HepG2 (cell line): ENCODE results near the gene RBP5. TPM values are rescaled to one million over a fixed set of nuclear protein-coding genes. Genes with fewer than 3 reads are reported as not detected.
A peak's percentile ranks its signal among the peaks of the same experiment; 100 is the strongest.

ENCODE experiments used
- ARHGAP35 ChIP-seq: sonication (generic); formaldehyde crosslinking; IDR thresholded peaks from 2 replicates; pipeline ENCODE4 v1.9.0; 2022; ENCODE audit warnings: mild to moderate bottlenecking, inconsistent platforms, moderate library complexity, missing genetic modification reagents, borderline replicate concordance
- ATF1 ChIP-seq: IDR thresholded peaks from 2 replicates; pipeline ENCODE4 v1.6.1; 2016; ENCODE audit warnings: mild to moderate bottlenecking, control low read depth
- BHLHE40 ChIP-seq: IDR thresholded peaks from 2 replicates; pipeline ENCODE4 v1.6.1; 2011; ENCODE audit warnings: low read length, improper control_type of control experiment
- ELF1 ChIP-seq: sonication (generic); formaldehyde crosslinking; IDR thresholded peaks from 2 replicates; pipeline ENCODE4 v1.4.0; 2020; ENCODE audit warnings: missing genetic modification reagents
- HNF4G ChIP-seq, 2 experiments: sonication (generic) in 1 of 2; formaldehyde crosslinking in 1 of 2; IDR thresholded peaks; 2 replicates each; pipeline versions ENCODE4 v1.4.0 to v1.6.1; 2011 to 2020; ENCODE audit warnings: borderline replicate concordance in 2 of 2, low read depth in 2 of 2, mild to moderate bottlenecking in 2 of 2, low read length in 1 of 2, missing genetic modification reagents in 1 of 2, moderate library complexity in 1 of 2
- MAF1 ChIP-seq: sonication (generic); formaldehyde crosslinking; IDR thresholded peaks from 2 replicates; pipeline ENCODE4 v1.5.0; 2020; ENCODE audit warnings: missing genetic modification reagents, borderline replicate concordance
- SCMH1 ChIP-seq: sonication (generic); formaldehyde crosslinking; IDR thresholded peaks from 2 replicates; pipeline ENCODE4 v1.9.0; 2021; ENCODE audit warnings: missing genetic modification reagents, mild to moderate bottlenecking, borderline replicate concordance
- TAF15 ChIP-seq: fragments of 200-400 bp; formaldehyde crosslinking; IDR thresholded peaks from one replicate; pipeline ENCODE4 v1.6.1; 2018; ENCODE audit warnings: mild to moderate bottlenecking, low read depth, low read length; ENCODE audit not compliant: poor library complexity, severe bottlenecking
- TBL1XR1 ChIP-seq: fragments of 150-350 bp; IDR thresholded peaks from 2 replicates; pipeline ENCODE4 v1.6.1; 2014; ENCODE audit warnings: borderline replicate concordance, low read length; ENCODE audit not compliant: partially characterized antibody
- TBX2 ChIP-seq: sonication (generic); formaldehyde crosslinking; IDR thresholded peaks from 2 replicates; pipeline ENCODE4 v1.5.0; 2020; ENCODE audit warnings: missing genetic modification reagents, mild to moderate bottlenecking, borderline replicate concordance
- TBX3 ChIP-seq: fragments of 450-650 bp; IDR thresholded peaks from 2 replicates; pipeline ENCODE4 v1.6.1; 2017; ENCODE audit warnings: antibody characterized with exemption, mild to moderate bottlenecking, inconsistent platforms, borderline replicate concordance
- TFE3 ChIP-seq: IDR thresholded peaks from 2 replicates; pipeline ENCODE4 v1.6.1; 2016
- THRA ChIP-seq: sonication (generic); formaldehyde crosslinking; IDR thresholded peaks from 2 replicates; pipeline ENCODE4 v1.4.0; 2020; ENCODE audit warnings: missing genetic modification reagents, borderline replicate concordance
- ZHX1 ChIP-seq: sonication (generic); formaldehyde crosslinking; IDR thresholded peaks from 2 replicates; pipeline ENCODE4 v1.8.1; 2022; ENCODE audit warnings: low read depth, mild to moderate bottlenecking, missing genetic modification reagents
- ZNF383 ChIP-seq: sonication (generic); formaldehyde crosslinking; IDR thresholded peaks from 2 replicates; pipeline ENCODE4 v1.4.0; 2020; ENCODE audit warnings: missing genetic modification reagents, mild to moderate bottlenecking, borderline replicate concordance
- ZNF430 ChIP-seq: sonication (generic); formaldehyde crosslinking; IDR thresholded peaks from 2 replicates; pipeline ENCODE4 v1.9.0; 2021; ENCODE audit warnings: mild to moderate bottlenecking, missing genetic modification reagents
- ZNF598 ChIP-seq: sonication (generic); formaldehyde crosslinking; IDR thresholded peaks from 2 replicates; pipeline ENCODE4 v1.5.1; 2020; ENCODE audit warnings: mild to moderate bottlenecking, missing genetic modification reagents, borderline replicate concordance
- ZNF740 ChIP-seq: sonication (generic); formaldehyde crosslinking; IDR thresholded peaks from 2 replicates; pipeline ENCODE4 v1.4.0; 2020; ENCODE audit warnings: missing genetic modification reagents
- polyA plus RNA-seq, 8 experiments: library from polyadenylated mRNA; depleted of rRNA in 3 of 8; stranded (reverse) in 7 of 8; unstranded in 1 of 8; fragments of >200 nt; fragmentation: Illumina TruSeq in 4 of 8; extraction: Trizol in 4 of 8; gene quantifications; 2 replicates each; pipeline versions ENCODE4 v1.2.1 to v1.2.3, GENCODE V29; 2011 to 2016; ENCODE audit warnings: low read depth in 4 of 8, missing spikeins in 1 of 8, mixed read lengths in 1 of 8; ENCODE audit not compliant: insufficient read depth in 1 of 8
- total RNA-seq, 5 experiments: library from RNA; depleted of rRNA; stranded (reverse); fragments of >200 nt; fragmentation: Illumina TruSeq; extraction: Trizol; gene quantifications; 2 replicates each; pipeline ENCODE4 v1.2.3, GENCODE V29; 2016; ENCODE audit warnings: low read depth in 1 of 5
- TF ChIP-seq, protein P1 (sequence below): sonication (generic); formaldehyde crosslinking; IDR thresholded peaks from 2 replicates; pipeline ENCODE4 v1.4.0; 2020; ENCODE audit warnings: missing genetic modification reagents, borderline replicate concordance

RBP5 gene
- total and polyA plus RNA-seq, 2 of the 13 experiments (the other 11 are each of a cell fraction or from before 2014, with no cell fraction given) = 13.8 to 19.8 TPM

GRCh38 chr12:7128681-7129286 lies at the start of gene RBP5 (continued):
- TF ChIP-seq THRA (no peak), TBL1XR1 (no peak), TBX2 (CRISPR knock-in tag) (peak; percentile 38; the same call in 1 of the 2 replicates), ZNF598 (CRISPR knock-in tag) (0 out of 2 replicates have a peak, but pooled peaks have one; percentile 15), ELF1 (CRISPR knock-in tag) (0 out of 2 replicates have a peak, but pooled peaks have one; percentile 9), ZHX1 (CRISPR knock-in tag) (no peak), TFE3 (CRISPR knock-in tag) (no peak), ZNF383 (CRISPR knock-in tag) (no peak), SCMH1 (no peak), ARHGAP35 (CRISPR knock-in tag) (no peak; the same call in 1 of the 2 replicates), BHLHE40 (no peak), TBX3 (no peak), MAF1 (no peak), ZNF740 (CRISPR knock-in tag) (0 out of 2 replicates have a peak, but pooled peaks have one; percentile 20), HNF4G (IDR thresholded peaks at IDR 0.05; ENCODE audit: borderline replicate concordance, low read depth, low read length) (no peak), HNF4G (CRISPR knock-in tag; IDR thresholded peaks at IDR 0.05; ENCODE audit: borderline replicate concordance, low read depth) (0 out of 2 replicates have a peak, but pooled peaks have one; percentile 61), ATF1 (CRISPR knock-in tag) (no peak), ZNF430 (CRISPR knock-in tag) (peak; percentile 41; the same call in 1 of the 2 replicates), TAF15 (no peak)
- TF ChIP-seq, protein P1, sequence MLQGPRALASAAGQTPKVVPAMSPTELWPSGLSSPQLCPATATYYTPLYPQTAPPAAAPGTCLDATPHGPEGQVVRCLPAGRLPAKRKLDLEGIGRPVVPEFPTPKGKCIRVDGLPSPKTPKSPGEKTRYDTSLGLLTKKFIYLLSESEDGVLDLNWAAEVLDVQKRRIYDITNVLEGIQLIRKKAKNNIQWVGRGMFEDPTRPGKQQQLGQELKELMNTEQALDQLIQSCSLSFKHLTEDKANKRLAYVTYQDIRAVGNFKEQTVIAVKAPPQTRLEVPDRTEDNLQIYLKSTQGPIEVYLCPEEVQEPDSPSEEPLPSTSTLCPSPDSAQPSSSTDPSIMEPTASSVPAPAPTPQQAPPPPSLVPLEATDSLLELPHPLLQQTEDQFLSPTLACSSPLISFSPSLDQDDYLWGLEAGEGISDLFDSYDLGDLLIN (CRISPR knock-in tag) = 0 out of 2 replicates have a peak, but pooled peaks have one; percentile 66
